IPS DF 19.7 (cell line): Measurements from ENCODE around the gene EEA1.
"Not testable (repeated sequence)": the region's sequence is repeated elsewhere in the genome, so short reads cannot be mapped to it uniquely, and the experiment has no call there.

Source experiments
- DNase-seq: peaks from one replicate; pipeline ENCODE4 v3.0.0-alpha.2; 2013; ENCODE audit warnings: low read depth, low spot score

Gene EEA1

DNA sequence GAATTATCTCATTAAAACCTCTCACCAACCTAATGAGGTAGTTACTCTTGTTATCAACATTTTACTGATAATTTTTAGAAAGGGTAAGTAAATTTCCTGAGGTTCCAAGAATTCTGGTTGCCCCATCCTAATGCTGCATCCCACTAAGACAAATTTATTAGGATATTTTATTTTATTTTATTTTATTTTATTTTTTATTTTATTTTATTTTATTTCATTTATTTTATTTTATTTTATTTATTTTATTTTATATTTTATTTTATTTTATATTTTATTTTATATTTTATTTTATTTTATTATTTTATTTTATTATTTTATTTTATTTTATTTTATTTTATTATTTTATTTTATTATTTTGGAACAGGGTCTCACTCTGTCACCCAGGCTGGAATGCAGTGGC is 179.4 kb downstream of the EEA1 start:
- not testable (repeated sequence) for DNase-seq

GRCh38 chr12:92747151-92747550 is 181.9 kb downstream of the EEA1 start:
- DNase-seq: no peak

DNA sequence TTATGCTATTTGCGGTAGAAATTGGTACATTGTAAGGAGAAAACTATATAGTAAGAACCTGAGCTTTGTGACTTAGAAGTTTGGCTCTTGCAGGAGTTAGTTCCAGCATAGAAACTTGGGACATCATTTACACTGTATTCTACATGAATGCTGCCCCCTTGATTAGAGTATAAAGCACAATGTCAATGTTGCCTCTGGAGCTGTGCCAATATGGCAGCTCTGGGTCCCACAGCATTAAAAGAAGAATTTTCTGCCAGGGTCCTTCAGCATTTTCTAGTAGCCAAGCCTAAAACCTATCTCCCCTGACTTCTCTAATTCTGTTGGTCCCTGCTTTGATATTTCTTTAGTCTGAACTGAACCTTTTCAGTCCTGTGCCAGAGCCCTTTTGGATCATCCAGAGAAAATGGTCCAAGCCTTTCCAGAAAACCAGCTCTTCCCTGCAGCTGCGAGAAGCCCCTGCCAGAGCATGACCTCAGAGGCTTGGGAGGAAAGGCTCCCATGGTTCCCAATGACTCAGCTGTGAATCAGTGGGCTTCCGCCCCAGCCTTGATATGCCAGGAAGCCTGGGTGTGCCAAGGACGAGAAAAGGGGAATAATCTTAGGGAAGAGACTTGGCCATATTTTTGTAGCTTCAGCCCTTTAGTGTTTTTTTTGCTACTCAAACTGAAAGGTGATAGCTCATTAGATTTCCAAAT is 183.1 kb downstream of the EEA1 start:
- no peak for DNase-seq

DNA sequence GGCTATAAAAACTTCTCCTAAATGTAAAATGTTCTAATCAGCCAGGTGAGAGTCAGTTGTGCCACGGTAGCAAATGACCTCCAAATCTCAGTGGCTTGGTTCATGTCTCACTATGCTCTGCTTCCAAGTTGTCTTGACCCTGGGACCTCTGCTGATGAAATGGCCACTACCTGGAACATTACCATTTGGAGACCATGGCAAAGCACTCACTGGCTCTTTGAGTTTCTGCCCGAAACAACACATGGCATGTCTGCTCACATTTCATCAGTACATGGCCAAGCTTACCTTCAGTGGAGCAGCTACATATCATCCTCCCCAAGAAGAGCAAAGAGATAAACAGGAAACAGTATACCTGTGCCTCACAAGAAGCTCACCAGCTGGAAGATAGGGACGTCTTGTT is 186.1 kb downstream of the EEA1 start:
- no peak for DNase-seq

- no peak for DNase-seq
These were observed 188.7 kb downstream of the EEA1 start for GRCh38 chr12:92740411-92740810.

DNA sequence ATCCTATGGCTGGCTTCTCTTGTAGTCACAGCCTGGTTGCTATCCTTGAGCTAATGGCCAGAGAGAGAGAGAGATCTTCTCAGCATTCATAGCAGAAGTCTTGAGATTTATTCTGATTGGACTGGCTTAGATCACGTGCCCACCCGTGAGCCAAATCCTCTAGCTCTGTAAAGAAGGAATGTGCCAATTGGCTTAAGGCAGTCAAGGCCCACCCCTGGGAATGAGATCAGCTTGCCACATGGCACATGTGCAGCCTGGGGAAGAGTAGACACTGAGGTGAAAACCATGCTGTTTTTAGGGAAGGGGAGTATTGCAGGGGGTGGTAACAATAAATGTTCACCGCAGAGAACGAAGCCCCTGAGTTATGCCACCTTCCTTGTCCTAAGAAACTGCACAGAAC is 190.0 kb downstream of the EEA1 start:
- no peak for DNase-seq

DNA sequence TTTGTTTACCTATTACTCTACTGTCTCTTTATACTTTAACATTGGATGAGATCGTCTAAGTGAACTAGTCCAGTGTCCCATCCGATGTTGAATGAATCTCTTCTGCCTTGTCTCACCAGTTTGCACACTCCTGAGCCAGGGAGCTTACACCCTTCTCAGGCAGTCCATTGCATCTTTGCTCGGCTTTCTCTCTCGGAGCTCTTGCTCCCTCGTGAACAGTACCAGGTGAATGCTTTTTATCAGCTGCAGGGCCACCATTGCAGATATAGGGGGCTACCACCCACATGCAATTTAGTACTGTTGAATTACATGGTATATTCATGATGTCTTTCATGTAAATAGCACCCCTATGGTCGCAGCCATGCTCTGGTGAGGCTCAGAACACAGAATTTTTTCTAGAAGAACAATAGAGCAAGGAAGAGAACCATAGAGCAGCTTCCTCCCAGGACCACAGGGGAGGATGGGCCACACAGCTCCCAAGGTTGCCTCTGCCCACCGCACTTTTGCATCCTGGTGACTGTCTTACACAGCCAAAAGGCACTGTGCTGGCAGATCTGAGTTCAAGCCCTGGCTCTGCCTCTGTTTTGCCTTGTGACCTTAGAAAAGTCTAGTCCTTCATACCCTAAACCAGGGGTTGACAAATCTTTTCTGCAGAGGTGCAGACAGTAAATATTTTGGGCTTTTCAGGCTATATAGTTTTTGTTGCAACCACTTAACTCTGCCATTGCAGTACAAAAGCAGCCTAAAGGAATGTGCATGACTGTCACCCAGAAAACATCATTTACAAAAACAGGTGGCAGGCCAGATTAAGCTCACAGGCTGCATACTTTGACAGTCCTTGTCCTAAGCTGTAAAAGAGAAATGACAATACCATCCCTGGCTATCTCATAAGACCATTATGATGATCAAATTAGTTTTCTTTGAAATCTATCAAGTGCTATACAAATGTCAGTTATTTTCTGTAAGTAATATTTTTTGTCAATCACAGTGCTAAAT is 190.9 kb downstream of the EEA1 start:
- no peak for DNase-seq

- no peak for DNase-seq
These were observed 192.5 kb downstream of the EEA1 start for GRCh38 chr12:92736605-92737004.

DNA sequence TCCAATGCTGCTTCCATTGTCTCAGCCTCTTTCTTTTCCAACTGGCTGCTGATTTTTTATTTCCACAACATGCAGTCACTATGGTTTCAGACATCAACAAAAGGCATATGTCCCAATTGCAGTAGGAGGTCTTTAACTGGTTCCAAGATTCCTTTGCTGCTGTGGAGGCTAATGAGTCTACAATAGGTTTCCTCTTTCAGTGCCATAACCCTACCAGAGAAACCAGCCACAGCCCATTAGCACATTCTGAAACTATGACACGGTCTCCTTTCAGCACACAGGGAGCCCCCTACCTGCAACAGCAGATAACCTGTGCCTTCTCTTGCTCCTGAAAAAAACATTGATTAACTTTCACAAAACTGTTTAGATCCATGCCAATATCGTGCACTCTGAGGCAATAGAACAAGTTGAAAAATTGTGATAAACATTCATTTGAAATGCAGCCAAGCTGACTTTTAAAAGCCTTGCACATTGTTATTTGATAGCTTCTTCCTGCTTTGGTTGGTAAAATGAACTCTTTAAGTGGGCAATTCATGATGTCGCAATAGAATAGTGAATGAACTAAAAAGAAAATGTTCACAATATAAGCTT is 193.9 kb downstream of the EEA1 start:
- no peak for DNase-seq

GRCh38 chr12:92733661-92734060 is 195.4 kb downstream of the EEA1 start:
- no peak for DNase-seq

DNA sequence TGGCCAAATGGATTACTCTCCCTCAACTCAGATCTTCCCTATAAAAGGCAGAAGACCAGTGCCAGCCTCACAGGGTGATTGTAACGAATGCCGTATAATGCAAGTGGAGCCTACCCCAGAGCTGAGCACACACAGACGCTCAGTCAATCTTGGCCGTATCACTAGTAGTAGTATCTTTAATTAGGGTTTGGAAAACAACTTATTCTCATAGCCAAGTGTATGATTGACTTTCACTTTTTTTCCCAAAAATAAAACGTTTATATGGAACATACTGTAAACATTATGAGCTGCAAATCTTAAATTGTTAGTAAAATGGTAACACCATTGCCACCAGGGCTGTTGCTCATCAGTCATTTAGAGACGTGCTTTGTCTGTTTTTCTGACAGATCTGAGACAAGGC is 195.9 kb downstream of the EEA1 start:
- no peak for DNase-seq

DNA sequence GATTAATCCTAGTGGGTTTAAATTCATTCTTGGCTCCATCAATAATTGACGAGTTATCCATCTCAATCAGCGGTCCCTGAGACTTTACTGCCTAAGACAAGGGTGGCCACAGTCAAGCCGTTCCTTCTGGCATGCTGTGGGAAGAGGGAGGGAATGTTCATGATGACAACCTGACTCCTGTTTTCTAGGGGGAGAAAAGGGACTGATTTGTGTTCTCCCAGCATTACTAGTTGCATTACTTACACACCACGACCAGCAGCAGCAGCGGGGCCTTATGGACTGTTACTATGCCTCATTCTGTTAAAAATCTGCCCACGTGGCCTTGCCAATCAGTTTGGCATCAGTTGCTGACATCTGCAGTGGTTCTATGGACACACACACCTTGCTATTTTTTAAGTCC is 196.4 kb downstream of the EEA1 start:
- DNase-seq: no peak

GRCh38 chr12:92732216-92732615 is 196.9 kb downstream of the EEA1 start:
- DNase-seq: no peak

DNA sequence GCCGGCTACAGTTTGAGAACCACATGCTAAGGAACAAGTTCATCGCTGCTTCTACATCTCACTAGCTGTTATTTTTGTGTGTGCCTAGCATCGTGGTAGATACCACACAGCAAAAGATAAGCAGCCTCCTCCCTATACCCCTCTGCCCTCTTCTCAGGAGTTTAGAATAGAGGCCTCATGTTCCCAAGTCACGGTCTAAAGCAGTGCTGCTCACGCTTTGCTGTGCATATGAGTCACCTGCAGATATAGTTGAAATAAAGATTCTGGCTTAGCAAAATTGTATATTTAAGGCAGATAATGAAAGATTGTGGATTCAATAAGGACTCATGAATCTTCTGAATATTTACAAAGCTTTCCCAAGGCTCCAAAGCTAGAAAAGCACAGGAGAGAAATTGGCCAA is 198.3 kb downstream of the EEA1 start:
- DNase-seq: no peak

GRCh38 chr12:92729773-92730305 is 199.3 kb downstream of the EEA1 start:
- no peak for DNase-seq

- DNase-seq: no peak
These were observed 202.2 kb downstream of the EEA1 start for GRCh38 chr12:92726850-92727249.

DNA sequence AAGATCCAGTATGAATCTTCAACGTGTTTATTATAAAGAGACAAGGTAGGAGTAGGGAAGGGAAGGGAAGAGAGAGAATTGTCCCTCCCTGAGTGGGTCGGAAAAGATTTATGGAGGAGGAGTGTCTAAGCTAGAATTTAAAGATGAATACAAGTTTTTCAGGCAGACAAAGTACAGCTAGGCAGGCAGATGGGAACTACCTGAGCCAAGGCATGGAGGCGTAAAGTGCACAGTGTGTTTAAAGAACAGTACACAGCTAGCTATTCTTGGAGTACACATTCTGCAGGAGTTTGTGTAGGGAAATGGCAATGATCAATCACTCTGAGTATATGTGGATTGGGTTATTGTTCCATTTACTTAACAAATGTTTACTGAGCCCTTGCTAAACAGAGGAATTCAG is 206.2 kb downstream of the EEA1 start:
- no peak for DNase-seq

GRCh38 chr12:92721656-92722055 is 207.4 kb downstream of the EEA1 start:
- DNase-seq: no peak

- DNase-seq: no peak
These were observed 208.0 kb downstream of the EEA1 start for GRCh38 chr12:92721130-92721529.
